Progenitor cell of endocrine pancreas (in vitro differentiated cells): ENCODE data around the gene AK2. TPM values are rescaled to one million over a fixed set of nuclear protein-coding genes. Genes with fewer than 3 reads are reported as not detected.

Source experiments
- DNase-seq: peaks from one replicate; pipeline ENCODE4 v3.0.0; 2021; ENCODE audit warnings: low spot score; ENCODE audit not compliant: unreplicated experiment
- H3K27ac Mint-ChIP-seq: 2 replicates; pipeline ENCODE4 v1.8.0; 2021; ENCODE audit warnings: mild to moderate bottlenecking, moderate library complexity, mixed read lengths
- H3K27me3 Mint-ChIP-seq: 2 replicates; pipeline ENCODE4 v1.8.0; 2021; ENCODE audit warnings: mixed read lengths
- H3K36me3 Mint-ChIP-seq: 2 replicates; pipeline ENCODE4 v1.8.0; 2022; ENCODE audit warnings: mixed read lengths; ENCODE audit not compliant: insufficient read depth
- H3K4me1 Mint-ChIP-seq: 2 replicates; pipeline ENCODE4 v1.8.0; 2021; ENCODE audit warnings: low read depth, mixed read lengths
- H3K4me3 Mint-ChIP-seq: 2 replicates; pipeline ENCODE4 v1.8.0; 2021; ENCODE audit warnings: low read depth, mild to moderate bottlenecking, moderate library complexity, mixed read lengths
- H3K9me3 Mint-ChIP-seq: 2 replicates; pipeline ENCODE4 v1.8.0; 2021; ENCODE audit warnings: low read depth, mixed read lengths
- CTCF ChIP-seq: fragments of 200-600 bp; sonication (generic); IDR thresholded peaks from one replicate; pipeline ENCODE4 v1.5.0; 2021; ENCODE audit warnings: antibody characterized with exemption, mild to moderate bottlenecking; ENCODE audit not compliant: unreplicated experiment
- total RNA-seq: library from RNA; stranded (reverse); gene quantifications from 2 replicates; pipeline ENCODE4 v1.2.1, GENCODE V29; 2021

Gene AK2
- total RNA-seq, 1 donor from 2014 or later, result 116 TPM

GRCh38 chr1:32969566-32969965 lies 67.1 kb downstream of the AK2 start:
- no peak overlapping the region for H3K4me3 Mint-ChIP-seq
- no peaks in the 10 kb centered on the region for H3K9me3 Mint-ChIP-seq
- H3K27me3 Mint-ChIP-seq, result peaks cover 43% of the 10 kb centered on the region
- DNase-seq, result no peak
- TF ChIP-seq CTCF, result no peak
- no peak overlapping the region for H3K27ac Mint-ChIP-seq
- no peaks in the 10 kb centered on the region for H3K36me3 Mint-ChIP-seq
- peaks cover 2% of the 10 kb centered on the region for H3K4me1 Mint-ChIP-seq

GRCh38 chr1:32967888-32968568 lies 68.7 kb downstream of the AK2 start:
- Mint-ChIP-seq H3K4me1 (peaks cover 6% of the 10 kb centered on the region), H3K9me3 (no peaks in the 10 kb centered on the region), H3K36me3 (no peaks in the 10 kb centered on the region), H3K27ac (no peak overlapping the region), H3K27me3 (peaks cover 43% of the 10 kb centered on the region), H3K4me3 (no peak overlapping the region)
- no peak for DNase-seq
- TF ChIP-seq CTCF, result no peak

- peaks cover 12% of the 10 kb centered on the region for H3K4me1 Mint-ChIP-seq
- H3K36me3 Mint-ChIP-seq, result no peaks in the 10 kb centered on the region
- H3K4me3 Mint-ChIP-seq, result no peak overlapping the region
- TF ChIP-seq CTCF, result no peak
- H3K27ac Mint-ChIP-seq, result no peak overlapping the region
- no peak for DNase-seq
- peaks cover 35% of the 10 kb centered on the region for H3K27me3 Mint-ChIP-seq
- no peaks in the 10 kb centered on the region for H3K9me3 Mint-ChIP-seq
Measured at GRCh38 chr1:32966900-32967299, 69.8 kb downstream of the AK2 start.

GRCh38 chr1:32965251-32965747 lies 71.4 kb downstream of the AK2 start:
- Mint-ChIP-seq H3K27ac (peak overlapping the region; percentile 92), H3K4me3 (peak overlapping the region; percentile 74), H3K9me3 (no peaks in the 10 kb centered on the region), H3K36me3 (no peaks in the 10 kb centered on the region), H3K27me3 (peaks cover 21% of the 10 kb centered on the region), H3K4me1 (peaks cover 16% of the 10 kb centered on the region)
- DNase-seq, result no peak
- no peak for TF ChIP-seq CTCF

- H3K4me3 Mint-ChIP-seq, result peak within 1 kb of the TSS; percentile 77
- H3K36me3 Mint-ChIP-seq, result no peaks in the 10 kb centered on the region
- peak within 1 kb of the TSS; percentile 92 for H3K27ac Mint-ChIP-seq
- no peaks in the 10 kb centered on the region for H3K9me3 Mint-ChIP-seq
- H3K27me3 Mint-ChIP-seq, result peaks cover 20% of the 10 kb centered on the region
- H3K4me1 Mint-ChIP-seq, result peaks cover 17% of the 10 kb centered on the region
- peak; percentile 90 for DNase-seq
- TF ChIP-seq CTCF, result no peak
Measured at GRCh38 chr1:32964461-32965250, 72.0 kb downstream of the AK2 start, which contains the start of gene RNF19B. RNF19B (minus strand) TSS chr1:32964809; CDS start chr1:32964685, 124 bp downstream.
